Ishikawa (cell line): ENCODE results near the gene SPINK13.

Source experiments
- CEBPB ChIP-seq: IDR thresholded peaks from 2 replicates; pipeline ENCODE4 v1.6.1; 2012
- CREB1 ChIP-seq: IDR thresholded peaks from 2 replicates; pipeline ENCODE4 v1.6.1; 2012; ENCODE audit warnings: low read depth
- EGR1 ChIP-seq: IDR thresholded peaks from 2 replicates; pipeline ENCODE4 v1.6.1; 2012
- EP300 ChIP-seq: IDR thresholded peaks from 2 replicates; pipeline ENCODE4 v1.6.1; 2012; ENCODE audit warnings: borderline replicate concordance
- FOXM1 ChIP-seq: IDR thresholded peaks from 2 replicates; pipeline ENCODE4 v1.6.1; 2012; ENCODE audit warnings: low read depth, borderline replicate concordance
- MAX ChIP-seq: IDR thresholded peaks from 2 replicates; pipeline ENCODE4 v1.6.1; 2012
- NFIC ChIP-seq: IDR thresholded peaks from 2 replicates; pipeline ENCODE4 v1.6.1; 2012
- RAD21 ChIP-seq: IDR thresholded peaks from 2 replicates; pipeline ENCODE4 v1.6.1; 2012; ENCODE audit warnings: low read depth
- REST ChIP-seq: IDR thresholded peaks from 2 replicates; pipeline ENCODE4 v1.6.1; 2012; ENCODE audit warnings: low read depth, mild to moderate bottlenecking
- TAF1 ChIP-seq: IDR thresholded peaks from 2 replicates; pipeline ENCODE4 v1.6.1; 2012; ENCODE audit warnings: low read depth, mild to moderate bottlenecking
- TCF12 ChIP-seq: IDR thresholded peaks from 2 replicates; pipeline ENCODE4 v1.6.1; 2012; ENCODE audit warnings: low read depth
- TEAD4 ChIP-seq: IDR thresholded peaks from 2 replicates; pipeline ENCODE4 v1.6.1; 2012
- USF1 ChIP-seq: IDR thresholded peaks from 2 replicates; pipeline ENCODE4 v1.6.1; 2012
- YY1 ChIP-seq: IDR thresholded peaks from 2 replicates; pipeline ENCODE4 v1.6.1; 2012; ENCODE audit warnings: low read depth
- ZBTB7A ChIP-seq: IDR thresholded peaks from 2 replicates; pipeline ENCODE4 v1.6.1; 2012; ENCODE audit warnings: low read depth

The SPINK13 gene

GRCh38 chr5:148311484-148311883 is 42.9 kb downstream of the SPINK13 start:
- TF ChIP-seq USF1 (no peak), RAD21 (no peak), TEAD4 (no peak), CEBPB (no peak), YY1 (no peak), ZBTB7A (no peak), FOXM1 (no peak), CREB1 (no peak), NFIC (no peak)

GRCh38 chr5:148312153-148312552 is 43.6 kb downstream of the SPINK13 start, which contains the start of gene SPINK7:
Gene SPINK7 (plus strand): TSS chr5:148312423. CDS start chr5:148312484, 61 bp downstream.
- TF ChIP-seq CEBPB = no peak
- no peak for TF ChIP-seq EP300
- no peak for TF ChIP-seq FOXM1
- TF ChIP-seq TEAD4 = no peak
- no peak for TF ChIP-seq CREB1
- no peak for TF ChIP-seq NFIC
- no peak for TF ChIP-seq YY1
- no peak for TF ChIP-seq ZBTB7A
- TF ChIP-seq REST = no peak
- no peak for TF ChIP-seq TAF1
- TF ChIP-seq MAX = no peak
- TF ChIP-seq RAD21 = no peak
- no peak for TF ChIP-seq EGR1
- TF ChIP-seq TCF12 = no peak
- TF ChIP-seq USF1 = no peak

- TF ChIP-seq RAD21 (no peak), MAX (no peak), TAF1 (no peak), NFIC (no peak), REST (no peak), EP300 (no peak), ZBTB7A (no peak), TEAD4 (no peak), USF1 (no peak), TCF12 (no peak), YY1 (no peak), FOXM1 (no peak), EGR1 (no peak), CREB1 (no peak), CEBPB (no peak)
Observed at GRCh38 chr5:148314187-148314586, 45.6 kb downstream of the SPINK13 start.

- TF ChIP-seq NFIC = no peak
- TF ChIP-seq EP300 = no peak
- TF ChIP-seq RAD21 = no peak
- no peak for TF ChIP-seq TAF1
Observed at GRCh38 chr5:148314731-148315130, 46.1 kb downstream of the SPINK13 start.

- TF ChIP-seq EGR1 (no peak), NFIC (no peak), TCF12 (no peak), EP300 (no peak), MAX (no peak), YY1 (no peak), RAD21 (no peak), CREB1 (no peak), ZBTB7A (no peak), FOXM1 (no peak), TAF1 (no peak), TEAD4 (no peak), CEBPB (no peak), USF1 (no peak), REST (no peak)
Observed at GRCh38 chr5:148333262-148333849, 64.8 kb downstream of the SPINK13 start.
